Activated naive CD4-positive, alpha-beta T cell treated with anti-CD3 and anti-CD28 coated beads for 36 hours (primary cell): ENCODE results near the gene FSTL1. TPM values are rescaled to one million over a fixed set of nuclear protein-coding genes. Genes with fewer than 3 reads are reported as not detected.

Source experiments
- CTCF ChIA-PET: fragments of 350-600 bp; sonication (Branson Sonifier 250); formaldehyde crosslinking; loops from one replicate; lab custom pipeline; 2021; ENCODE audit warnings: antibody characterized with exemption; lab: Charles Lee
- DNase-seq: peaks from one replicate; pipeline ENCODE4 v3.0.0-alpha.2; 2020
- H3K27ac Mint-ChIP-seq: one replicate; pipeline ENCODE4 v1.8.0; 2021; ENCODE audit warnings: mild to moderate bottlenecking, mixed read lengths
- H3K27me3 Mint-ChIP-seq: one replicate; pipeline ENCODE4 v1.8.0; 2021; ENCODE audit warnings: low read depth, mixed read lengths
- H3K36me3 Mint-ChIP-seq: one replicate; pipeline ENCODE4 v1.8.0; 2021; ENCODE audit warnings: low read depth, mixed read lengths
- H3K4me1 Mint-ChIP-seq: one replicate; pipeline ENCODE4 v1.8.0; 2021; ENCODE audit warnings: low read depth, mixed read lengths
- H3K4me3 Mint-ChIP-seq: one replicate; pipeline ENCODE4 v1.8.0; 2021; ENCODE audit warnings: mild to moderate bottlenecking, moderate library complexity, mixed read lengths
- H3K9me3 Mint-ChIP-seq: one replicate; pipeline ENCODE4 v1.8.0; 2021; ENCODE audit warnings: mixed read lengths
- intact Hi-C: fragments of 100-400 bp; cut with micrococcal nuclease; formaldehyde crosslinking; loops from one replicate; pipeline ENCODE4 v1.15.1; 2023
- total RNA-seq, 2 experiments: library from RNA; stranded (reverse); gene quantifications; one replicate each; pipeline ENCODE4 v1.2.3, GENCODE V29; 2021

FSTL1 gene
- total RNA-seq, 2 experiments from 2014 or later = 0.40 TPM; not detected in 1

- no peaks in the 10 kb centered on the region for H3K36me3 Mint-ChIP-seq
- H3K4me3 Mint-ChIP-seq = no peak overlapping the region
- no peaks in the 10 kb centered on the region for H3K9me3 Mint-ChIP-seq
- no peaks in the 10 kb centered on the region for H3K4me1 Mint-ChIP-seq
- intact Hi-C loops = no loop called here
- peaks cover 11% of the 10 kb centered on the region for H3K27me3 Mint-ChIP-seq
- H3K27ac Mint-ChIP-seq = no peak overlapping the region
- DNase-seq = no peak
- CTCF ChIA-PET = interaction anchor here (0.5 to 1.9 kb wide), 2 partner anchors 58 to 96 kb away, joined by 4 to 6 read pairs; no protein-coding TSS in a partner anchor
These were observed 25.1 kb upstream of the FSTL1 start for GRCh38 chr3:120475722-120476377.

DNA sequence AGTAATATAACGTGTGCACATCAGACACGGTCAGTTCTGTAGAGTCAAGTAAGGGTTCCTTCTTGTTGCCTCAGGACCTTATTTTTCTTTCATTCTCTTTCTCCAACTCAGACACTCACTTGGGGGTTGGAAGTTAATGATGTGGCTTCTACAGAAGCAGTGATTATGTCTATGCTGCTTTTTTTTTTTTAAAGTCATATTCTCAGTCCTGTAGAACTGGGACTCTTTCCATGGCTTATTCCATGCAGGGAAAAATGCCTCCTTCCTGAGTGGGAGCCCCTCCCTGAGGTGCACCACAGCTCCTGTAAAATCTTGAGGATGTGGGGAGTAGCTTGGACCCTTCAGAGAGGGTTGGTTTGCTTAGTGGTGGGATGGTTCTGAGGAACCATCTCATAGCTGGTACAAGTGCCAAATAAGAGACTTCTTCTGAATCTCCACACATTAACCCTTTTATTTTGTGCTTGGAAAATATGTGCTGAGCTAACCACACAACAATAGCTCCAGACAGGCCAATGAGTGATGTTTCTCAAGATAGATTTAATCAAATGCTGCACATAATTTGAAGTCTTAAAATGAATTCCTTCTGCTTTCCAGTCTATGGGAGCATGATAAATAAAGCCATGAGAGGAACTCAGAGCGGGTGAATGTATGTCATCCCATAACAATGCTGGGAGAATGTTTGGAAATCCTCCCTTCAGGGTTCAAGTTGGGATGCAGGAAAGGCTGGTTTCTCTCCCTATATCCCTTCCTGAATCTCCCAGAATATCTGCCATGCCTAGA, 23.3 kb upstream of the FSTL1 start:
- Mint-ChIP-seq H3K9me3 (no peaks in the 10 kb centered on the region), H3K27ac (no peak overlapping the region), H3K36me3 (no peaks in the 10 kb centered on the region), H3K4me3 (no peak overlapping the region), H3K4me1 (no peaks in the 10 kb centered on the region), H3K27me3 (peaks cover 15% of the 10 kb centered on the region)
- intact Hi-C loops = no loop called here
- DNase-seq = no peak
- CTCF ChIA-PET = interaction anchor here (0.7 to 1.1 kb wide), 4 partner anchors 28 to 87 kb away, joined by 3 read pairs; no protein-coding TSS in a partner anchor

DNA sequence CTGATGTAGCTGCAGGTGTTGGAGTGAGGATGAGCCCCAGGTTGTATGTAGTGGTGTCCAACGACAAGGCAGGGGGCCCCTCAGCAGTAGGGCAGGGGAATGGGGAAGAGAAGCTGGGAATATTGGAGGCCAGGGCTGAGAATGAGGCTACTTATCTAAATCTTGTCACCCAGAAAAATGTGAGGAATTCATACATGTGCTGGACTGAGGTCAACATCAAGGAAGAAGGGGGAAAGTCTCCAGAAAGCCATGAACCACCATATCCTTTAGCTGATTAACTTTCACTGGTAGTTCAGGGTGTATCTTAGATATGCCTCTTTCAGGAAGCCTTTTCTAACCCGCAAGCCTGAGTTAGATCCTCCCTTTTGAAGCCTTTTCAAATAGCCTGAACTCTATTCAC, 22.6 kb upstream of the FSTL1 start:
- Mint-ChIP-seq H3K36me3 (no peaks in the 10 kb centered on the region), H3K9me3 (no peaks in the 10 kb centered on the region), H3K27me3 (peaks cover 15% of the 10 kb centered on the region), H3K4me3 (no peak overlapping the region), H3K4me1 (no peaks in the 10 kb centered on the region), H3K27ac (no peak overlapping the region)
- intact Hi-C loops = no loop called here
- CTCF ChIA-PET = interaction anchor here (1.1 kb wide), 1 partner anchor 55 kb away, joined by 3 read pairs; no protein-coding TSS in a partner anchor
- DNase-seq = no peak

DNA sequence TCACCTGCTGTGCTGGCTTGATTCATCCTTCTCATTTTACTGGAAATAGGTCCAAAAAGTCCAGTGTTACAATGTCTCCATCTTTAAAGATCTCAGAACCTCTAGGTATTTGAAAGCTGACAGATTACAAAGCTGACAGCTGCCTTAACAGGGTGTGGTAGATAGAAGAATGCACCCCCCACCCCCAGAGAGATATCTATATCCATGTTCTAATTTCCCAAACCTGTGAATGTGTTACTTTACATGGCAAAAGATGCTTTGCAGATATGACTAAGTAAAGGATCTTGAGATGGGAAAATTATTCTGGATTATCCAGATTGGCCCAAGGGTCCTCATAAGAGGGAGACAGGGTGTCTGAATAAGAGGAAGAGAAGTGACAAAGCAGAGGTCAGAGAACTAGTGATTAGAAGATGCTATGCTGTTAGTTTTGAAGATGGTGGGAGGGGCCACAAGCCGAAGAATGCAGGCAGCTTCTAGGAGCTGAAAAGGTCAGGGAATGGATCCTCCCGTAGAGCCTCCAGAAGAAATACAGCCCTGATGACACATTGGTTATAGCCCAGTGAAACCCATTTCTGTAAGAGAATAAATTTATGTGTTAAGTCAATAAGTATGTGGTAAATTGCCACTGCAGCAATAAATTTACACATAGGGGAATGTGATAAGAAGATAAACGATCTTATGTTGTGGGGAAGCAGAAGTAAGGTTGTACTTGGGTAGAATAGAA, 21.5 kb upstream of the FSTL1 start:
- H3K4me1 Mint-ChIP-seq = no peaks in the 10 kb centered on the region
- peaks cover 13% of the 10 kb centered on the region for H3K27me3 Mint-ChIP-seq
- intact Hi-C loops = no loop called here

DNA sequence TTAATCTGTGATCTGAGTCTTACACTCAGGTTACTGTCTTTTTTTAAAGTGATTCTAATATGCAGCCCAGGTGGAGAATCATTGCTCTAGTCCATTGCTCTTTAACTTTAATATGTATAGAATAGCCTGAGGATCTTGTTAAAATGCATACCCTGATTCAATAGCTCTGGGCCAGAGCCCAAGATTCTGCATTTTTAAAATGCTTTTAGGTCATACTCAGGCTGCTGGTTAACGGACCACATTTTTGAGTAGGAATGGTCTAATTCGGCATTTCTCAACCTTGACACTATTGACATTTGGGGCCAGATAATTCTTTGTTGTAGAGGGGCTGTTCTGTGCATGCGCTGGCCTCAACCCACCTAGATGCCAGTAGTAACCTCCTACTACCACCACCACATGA, 20.9 kb upstream of the FSTL1 start:
- Mint-ChIP-seq H3K36me3 (no peaks in the 10 kb centered on the region), H3K4me3 (no peak overlapping the region), H3K27me3 (peaks cover 13% of the 10 kb centered on the region), H3K4me1 (no peaks in the 10 kb centered on the region), H3K27ac (no peak overlapping the region), H3K9me3 (no peaks in the 10 kb centered on the region)
- intact Hi-C loops = no loop called here
- no peak for DNase-seq
- CTCF ChIA-PET = no interaction called here

More for the DNA sequence above, 21.5 kb upstream of the FSTL1 start:
- DNase-seq = no peak
- no peak overlapping the region for H3K27ac Mint-ChIP-seq
- H3K4me3 Mint-ChIP-seq = no peak overlapping the region
- no peaks in the 10 kb centered on the region for H3K9me3 Mint-ChIP-seq
- no peaks in the 10 kb centered on the region for H3K36me3 Mint-ChIP-seq
- CTCF ChIA-PET = no interaction called here

- Mint-ChIP-seq H3K9me3 (no peaks in the 10 kb centered on the region), H3K4me3 (no peak overlapping the region), H3K27ac (no peak overlapping the region), H3K4me1 (no peaks in the 10 kb centered on the region), H3K36me3 (no peaks in the 10 kb centered on the region), H3K27me3 (peaks cover 13% of the 10 kb centered on the region)
- intact Hi-C loops = no loop called here
- CTCF ChIA-PET = no interaction called here
- DNase-seq = no peak
These were observed 20.1 kb upstream of the FSTL1 start for GRCh38 chr3:120470870-120471269.

DNA sequence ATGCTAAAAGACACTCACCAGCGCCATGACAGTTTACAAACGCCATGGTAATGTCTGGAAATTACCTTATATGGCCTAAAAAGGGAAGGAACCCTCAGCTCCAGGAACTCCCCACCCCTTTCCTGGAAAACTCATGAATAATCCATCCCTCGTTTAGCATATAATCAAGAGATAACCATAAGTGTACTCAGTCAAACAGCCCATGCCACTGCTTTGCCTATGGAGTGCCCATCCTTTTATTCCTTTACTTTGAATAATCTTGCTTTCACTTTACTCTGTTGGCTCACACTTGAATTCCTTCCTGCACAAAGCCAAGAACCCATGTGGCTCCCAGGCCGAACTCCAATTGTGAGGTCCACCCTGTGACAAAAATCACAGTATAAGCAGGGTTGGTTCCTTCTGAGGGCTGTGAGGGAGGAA, 19.1 kb upstream of the FSTL1 start:
- H3K4me3 Mint-ChIP-seq = no peak overlapping the region
- H3K36me3 Mint-ChIP-seq = no peaks in the 10 kb centered on the region
- no peaks in the 10 kb centered on the region for H3K4me1 Mint-ChIP-seq
- H3K9me3 Mint-ChIP-seq = no peaks in the 10 kb centered on the region
- CTCF ChIA-PET = no interaction called here
- intact Hi-C loops = no loop called here
- no peak for DNase-seq
- peaks cover 13% of the 10 kb centered on the region for H3K27me3 Mint-ChIP-seq
- H3K27ac Mint-ChIP-seq = no peak overlapping the region

GRCh38 chr3:120469440-120469839, 18.6 kb upstream of the FSTL1 start:
- no peaks in the 10 kb centered on the region for H3K9me3 Mint-ChIP-seq
- CTCF ChIA-PET = no interaction called here

GRCh38 chr3:120468635-120469295, 18.0 kb upstream of the FSTL1 start:
- H3K4me3 Mint-ChIP-seq = no peak overlapping the region
- H3K27ac Mint-ChIP-seq = no peak overlapping the region
- DNase-seq = no peak
- intact Hi-C loops = no loop called here
- H3K9me3 Mint-ChIP-seq = no peaks in the 10 kb centered on the region
- CTCF ChIA-PET = no interaction called here
- H3K4me1 Mint-ChIP-seq = no peaks in the 10 kb centered on the region
- H3K36me3 Mint-ChIP-seq = no peaks in the 10 kb centered on the region
- H3K27me3 Mint-ChIP-seq = peaks cover 9% of the 10 kb centered on the region

More at GRCh38 chr3:120469440-120469839, 18.6 kb upstream of the FSTL1 start:
- H3K4me3 Mint-ChIP-seq = no peak overlapping the region
- H3K27me3 Mint-ChIP-seq = peaks cover 9% of the 10 kb centered on the region
- no peak overlapping the region for H3K27ac Mint-ChIP-seq
- intact Hi-C loops = no loop called here
- DNase-seq = no peak
- no peaks in the 10 kb centered on the region for H3K36me3 Mint-ChIP-seq
- no peaks in the 10 kb centered on the region for H3K4me1 Mint-ChIP-seq

DNA sequence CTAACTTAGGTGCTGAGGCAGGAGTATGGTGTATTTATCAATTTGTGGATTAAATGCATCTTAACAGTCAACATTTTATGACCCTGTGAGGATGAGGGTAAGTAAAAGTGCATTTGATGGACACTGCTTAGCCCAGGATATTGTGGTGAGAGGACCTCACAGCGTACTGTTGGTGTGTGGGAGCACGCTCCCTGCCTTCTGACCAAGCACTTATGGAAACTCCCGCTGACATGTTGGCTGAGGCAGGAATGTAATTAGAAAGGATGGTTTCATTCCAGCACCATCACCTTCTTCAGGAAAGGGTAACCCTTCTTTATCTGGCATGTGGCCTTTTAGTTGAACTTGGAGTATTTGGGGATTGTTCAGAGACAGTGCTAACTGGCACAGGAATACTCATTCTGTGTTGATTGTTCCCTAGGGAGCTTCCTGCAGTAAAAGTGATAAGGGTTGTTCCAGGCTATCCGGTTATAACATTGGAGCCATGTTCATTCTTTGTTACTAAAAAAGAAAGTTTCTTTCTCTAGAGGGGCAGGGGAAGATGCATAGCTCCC, 11.7 kb upstream of the FSTL1 start:
- CTCF ChIA-PET = interaction anchor here (1.6 kb wide), 1 partner anchor 16 kb away, joined by 3 read pairs; no protein-coding TSS in a partner anchor
- no peaks in the 10 kb centered on the region for H3K9me3 Mint-ChIP-seq

GRCh38 chr3:120461416-120461815, 10.6 kb upstream of the FSTL1 start:
- Mint-ChIP-seq H3K4me3 (no peak overlapping the region), H3K27ac (no peak overlapping the region), H3K9me3 (no peaks in the 10 kb centered on the region), H3K4me1 (no peaks in the 10 kb centered on the region), H3K36me3 (no peaks in the 10 kb centered on the region), H3K27me3 (peaks cover 12% of the 10 kb centered on the region)
- intact Hi-C loops = no loop called here
- no peak for DNase-seq
- CTCF ChIA-PET = interaction anchor here (1.6 kb wide), 1 partner anchor 15 kb away, joined by 3 read pairs; no protein-coding TSS in a partner anchor

More for the DNA sequence above, 11.7 kb upstream of the FSTL1 start:
- DNase-seq = no peak
- H3K4me3 Mint-ChIP-seq = no peak overlapping the region
- no peaks in the 10 kb centered on the region for H3K4me1 Mint-ChIP-seq
- intact Hi-C loops = no loop called here
- no peaks in the 10 kb centered on the region for H3K36me3 Mint-ChIP-seq
- H3K27me3 Mint-ChIP-seq = peaks cover 12% of the 10 kb centered on the region
- no peak overlapping the region for H3K27ac Mint-ChIP-seq
